ENCODE data around the gene PTGER3. TPM values are rescaled to one million over a fixed set of nuclear protein-coding genes. Genes with fewer than 3 reads are reported as not detected.

PTGER3 gene
- 0.03 and 0.05 TPM in 2 replicates for total RNA-seq (2014; rRNA removed; shearing (Covaris generic))
- polyA plus RNA-seq (2015; cell fraction: cytosol; rRNA removed), result 0.01 and 0.75 TPM in 2 replicates
- 0.23 TPM in 1 of 2 replicates, not detected in the other for polyA plus RNA-seq (2015; cell fraction: nucleus; rRNA removed)

GRCh38 chr1:71047635-71048607 lies at the start of gene PTGER3:
Gene PTGER3 (minus strand): TSS chr1:71047816. CDS start chr1:71047577, 239 bp downstream.
- in situ Hi-C loops (cut with HindIII; ENCODE audit: low pct_unique_long_range_greater_than_20kb, low sequenced_read_pairs), result no loop called here
- no peak for DNase-seq (ENCODE audit: low read depth, low spot score)

GRCh38 chr1:71094913-71095312 lies 47.3 kb upstream of the PTGER3 start:
- in situ Hi-C loops (cut with HindIII; ENCODE audit: low pct_unique_long_range_greater_than_20kb, low sequenced_read_pairs), result no loop called here
- no peak for DNase-seq (ENCODE audit: low read depth, low spot score)

- peak; percentile 31 for DNase-seq (ENCODE audit: low read depth, low spot score)
- in situ Hi-C loops (cut with HindIII; ENCODE audit: low pct_unique_long_range_greater_than_20kb, low sequenced_read_pairs), result no loop called here
These were observed 46.3 kb upstream of the PTGER3 start for GRCh38 chr1:71093938-71094337.

- DNase-seq (ENCODE audit: low read depth, low spot score), result no peak
- in situ Hi-C loops (cut with HindIII; ENCODE audit: low pct_unique_long_range_greater_than_20kb, low sequenced_read_pairs), result no loop called here
These were observed 42.1 kb upstream of the PTGER3 start for GRCh38 chr1:71089536-71090270.

GRCh38 chr1:71088645-71089287 lies 41.1 kb upstream of the PTGER3 start:
- no peak for DNase-seq (ENCODE audit: low read depth, low spot score)
- in situ Hi-C loops (cut with HindIII; ENCODE audit: low pct_unique_long_range_greater_than_20kb, low sequenced_read_pairs), result no loop called here

GRCh38 chr1:71087713-71088112 lies 40.1 kb upstream of the PTGER3 start:
- in situ Hi-C loops (cut with HindIII; ENCODE audit: low pct_unique_long_range_greater_than_20kb, low sequenced_read_pairs), result no loop called here
- DNase-seq (ENCODE audit: low read depth, low spot score), result no peak

GRCh38 chr1:71087060-71087459 lies 39.4 kb upstream of the PTGER3 start:
- in situ Hi-C loops (cut with HindIII; ENCODE audit: low pct_unique_long_range_greater_than_20kb, low sequenced_read_pairs), result no loop called here
- no peak for DNase-seq (ENCODE audit: low read depth, low spot score)

GRCh38 chr1:71086331-71086730 lies 38.7 kb upstream of the PTGER3 start:
- DNase-seq (ENCODE audit: low read depth, low spot score), result no peak
- in situ Hi-C loops (cut with HindIII; ENCODE audit: low pct_unique_long_range_greater_than_20kb, low sequenced_read_pairs), result no loop called here

- in situ Hi-C loops (cut with HindIII; ENCODE audit: low pct_unique_long_range_greater_than_20kb, low sequenced_read_pairs), result no loop called here
- peak; percentile 41 for DNase-seq (ENCODE audit: low read depth, low spot score)
These were observed 35.7 kb upstream of the PTGER3 start for GRCh38 chr1:71083271-71083670.

GRCh38 chr1:71081697-71082080 lies 34.1 kb upstream of the PTGER3 start:
- no peak for DNase-seq (ENCODE audit: low read depth, low spot score)
- in situ Hi-C loops (cut with HindIII; ENCODE audit: low pct_unique_long_range_greater_than_20kb, low sequenced_read_pairs), result no loop called here

GRCh38 chr1:71080739-71081696 lies 33.4 kb upstream of the PTGER3 start, which contains the start of gene ZRANB2:
Gene ZRANB2 (minus strand): TSS chr1:71081035. CDS start chr1:71080995, 40 bp downstream.
- in situ Hi-C loops (cut with HindIII; ENCODE audit: low pct_unique_long_range_greater_than_20kb, low sequenced_read_pairs), result no loop called here
- DNase-seq (ENCODE audit: low read depth, low spot score), result peak; percentile 95

- in situ Hi-C loops (cut with HindIII; ENCODE audit: low pct_unique_long_range_greater_than_20kb, low sequenced_read_pairs), result no loop called here
- peak; percentile 31 for DNase-seq (ENCODE audit: low read depth, low spot score)
These were observed 32.7 kb upstream of the PTGER3 start for GRCh38 chr1:71080230-71080738.

- in situ Hi-C loops (cut with HindIII; ENCODE audit: low pct_unique_long_range_greater_than_20kb, low sequenced_read_pairs), result no loop called here
These were observed 27.1 kb upstream of the PTGER3 start for GRCh38 chr1:71074681-71075080.

GRCh38 chr1:71072273-71072672 lies 24.7 kb upstream of the PTGER3 start:
- in situ Hi-C loops (cut with HindIII; ENCODE audit: low pct_unique_long_range_greater_than_20kb, low sequenced_read_pairs), result no loop called here
- DNase-seq (ENCODE audit: low read depth, low spot score), result no peak

More at GRCh38 chr1:71074681-71075080, 27.1 kb upstream of the PTGER3 start:
- DNase-seq (ENCODE audit: low read depth, low spot score), result no peak

- no peak for DNase-seq (ENCODE audit: low read depth, low spot score)
- in situ Hi-C loops (cut with HindIII; ENCODE audit: low pct_unique_long_range_greater_than_20kb, low sequenced_read_pairs), result no loop called here
These were observed 24.1 kb upstream of the PTGER3 start for GRCh38 chr1:71071720-71072119.

GRCh38 chr1:71068325-71069240 lies 21.0 kb upstream of the PTGER3 start:
- DNase-seq (ENCODE audit: low read depth, low spot score), result no peak
- in situ Hi-C loops (cut with HindIII; ENCODE audit: low pct_unique_long_range_greater_than_20kb, low sequenced_read_pairs), result no loop called here
